Measurements from ENCODE around the gene STT3B.

GRCh38 chr3:31523543-31523942 is 9.2 kb upstream of the STT3B start:
- TF ChIP-seq CTCF (IDR thresholded peaks at IDR 0.05) (no peak), POLR2A (IDR thresholded peaks at IDR 0.05) (no peak)

Measured in right lobe of liver (tissue), 4 donors.